ENCODE data around the gene FAM131A.

FAM131A gene

GRCh38 chr3:184337399-184337714 lies at the start of gene FAM131A:
Gene FAM131A, plus strand, starts transcription at chr3:184337600. Its CDS starts 31 bp downstream, at chr3:184337631.
- no peak for DNase-seq (ENCODE audit: low read depth)

GRCh38 chr3:184289426-184289938 lies 47.9 kb upstream of the FAM131A start:
- peak; percentile 46 for DNase-seq (ENCODE audit: low read depth)

DNA sequence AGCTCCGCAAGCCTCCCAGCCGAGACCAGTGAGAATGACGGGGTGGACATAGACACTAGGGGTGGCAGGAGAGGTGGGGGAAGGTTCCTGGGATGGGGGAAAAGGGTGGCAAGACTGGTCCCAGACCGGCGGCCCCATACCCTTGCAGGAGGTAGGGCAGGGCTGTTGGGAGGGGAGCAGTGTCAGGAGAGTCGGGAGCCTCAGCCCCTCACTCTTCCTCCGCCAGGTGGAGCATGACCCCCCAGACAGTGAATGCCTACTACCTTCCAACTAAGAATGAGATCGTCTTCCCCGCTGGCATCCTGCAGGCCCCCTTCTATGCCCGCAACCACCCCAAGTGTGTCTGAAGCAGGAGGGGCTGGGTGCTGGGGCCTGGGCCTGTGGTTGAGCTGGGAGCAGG lies 47.1 kb upstream of the FAM131A start:
- DNase-seq (ENCODE audit: low read depth): no peak

DNA sequence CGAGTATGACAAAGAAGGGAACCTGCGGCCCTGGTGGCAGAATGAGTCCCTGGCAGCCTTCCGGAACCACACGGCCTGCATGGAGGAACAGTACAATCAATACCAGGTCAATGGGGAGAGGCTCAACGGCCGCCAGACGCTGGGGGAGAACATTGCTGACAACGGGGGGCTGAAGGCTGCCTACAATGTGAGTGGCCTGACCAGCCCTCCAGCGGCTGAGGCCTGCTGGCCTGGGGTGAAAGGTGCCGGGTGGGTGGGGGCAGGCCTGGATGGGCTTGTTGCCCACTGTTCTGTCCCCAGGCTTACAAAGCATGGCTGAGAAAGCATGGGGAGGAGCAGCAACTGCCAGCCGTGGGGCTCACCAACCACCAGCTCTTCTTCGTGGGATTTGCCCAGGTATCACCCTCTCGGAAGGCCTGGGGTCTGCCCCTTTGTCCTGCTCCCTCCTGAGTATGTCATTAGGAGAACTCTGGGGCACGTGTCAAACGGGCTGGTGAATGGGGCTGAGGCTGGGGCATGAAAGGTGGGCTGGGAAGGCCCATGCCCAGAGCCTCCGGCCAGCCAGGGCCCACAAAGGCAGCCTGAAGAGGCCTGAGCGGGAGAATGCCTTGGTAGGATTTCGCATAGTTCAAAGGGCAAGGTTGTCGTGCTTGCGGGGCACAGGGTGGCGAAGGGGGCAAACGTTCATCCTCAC lies 46.2 kb upstream of the FAM131A start:
- no peak for DNase-seq (ENCODE audit: low read depth)

DNA sequence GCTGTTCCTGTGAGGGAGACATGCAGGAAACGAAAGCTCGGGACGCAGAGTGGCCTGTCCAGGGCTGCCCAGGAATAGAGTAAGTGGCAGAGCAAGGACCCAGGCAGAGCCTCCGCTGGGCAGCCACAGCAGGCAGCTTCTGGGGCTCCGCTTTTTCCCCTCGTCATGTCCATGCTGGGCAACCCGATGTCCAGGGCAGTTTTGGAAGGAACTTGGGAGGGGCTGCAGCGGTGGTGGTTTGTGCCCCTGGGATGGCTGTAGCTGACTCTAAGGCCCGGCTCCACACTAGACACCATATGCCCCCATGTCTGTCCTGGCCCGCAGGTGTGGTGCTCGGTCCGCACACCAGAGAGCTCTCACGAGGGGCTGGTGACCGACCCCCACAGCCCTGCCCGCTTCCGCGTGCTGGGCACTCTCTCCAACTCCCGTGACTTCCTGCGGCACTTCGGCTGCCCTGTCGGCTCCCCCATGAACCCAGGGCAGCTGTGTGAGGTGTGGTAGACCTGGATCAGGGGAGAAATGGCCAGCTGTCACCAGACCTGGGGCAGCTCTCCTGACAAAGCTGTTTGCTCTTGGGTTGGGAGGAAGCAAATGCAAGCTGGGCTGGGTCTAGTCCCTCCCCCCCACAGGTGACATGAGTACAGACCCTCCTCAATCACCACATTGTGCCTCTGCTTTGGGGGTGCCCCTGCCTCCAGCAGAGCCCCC lies 45.5 kb upstream of the FAM131A start:
- no peak for DNase-seq (ENCODE audit: low read depth)

GRCh38 chr3:184295771-184296170 lies 41.6 kb upstream of the FAM131A start:
- no peak for DNase-seq (ENCODE audit: low read depth)

- no peak for DNase-seq (ENCODE audit: low read depth)
Observed at GRCh38 chr3:184296616-184297015, 40.8 kb upstream of the FAM131A start.

GRCh38 chr3:184298759-184299487 lies 38.5 kb upstream of the FAM131A start, which contains the start of gene PSMD2:
Gene PSMD2, plus strand, starts transcription at chr3:184299241. Its CDS starts 26 bp downstream, at chr3:184299267.
- DNase-seq (ENCODE audit: low read depth): peak; percentile 98

DNA sequence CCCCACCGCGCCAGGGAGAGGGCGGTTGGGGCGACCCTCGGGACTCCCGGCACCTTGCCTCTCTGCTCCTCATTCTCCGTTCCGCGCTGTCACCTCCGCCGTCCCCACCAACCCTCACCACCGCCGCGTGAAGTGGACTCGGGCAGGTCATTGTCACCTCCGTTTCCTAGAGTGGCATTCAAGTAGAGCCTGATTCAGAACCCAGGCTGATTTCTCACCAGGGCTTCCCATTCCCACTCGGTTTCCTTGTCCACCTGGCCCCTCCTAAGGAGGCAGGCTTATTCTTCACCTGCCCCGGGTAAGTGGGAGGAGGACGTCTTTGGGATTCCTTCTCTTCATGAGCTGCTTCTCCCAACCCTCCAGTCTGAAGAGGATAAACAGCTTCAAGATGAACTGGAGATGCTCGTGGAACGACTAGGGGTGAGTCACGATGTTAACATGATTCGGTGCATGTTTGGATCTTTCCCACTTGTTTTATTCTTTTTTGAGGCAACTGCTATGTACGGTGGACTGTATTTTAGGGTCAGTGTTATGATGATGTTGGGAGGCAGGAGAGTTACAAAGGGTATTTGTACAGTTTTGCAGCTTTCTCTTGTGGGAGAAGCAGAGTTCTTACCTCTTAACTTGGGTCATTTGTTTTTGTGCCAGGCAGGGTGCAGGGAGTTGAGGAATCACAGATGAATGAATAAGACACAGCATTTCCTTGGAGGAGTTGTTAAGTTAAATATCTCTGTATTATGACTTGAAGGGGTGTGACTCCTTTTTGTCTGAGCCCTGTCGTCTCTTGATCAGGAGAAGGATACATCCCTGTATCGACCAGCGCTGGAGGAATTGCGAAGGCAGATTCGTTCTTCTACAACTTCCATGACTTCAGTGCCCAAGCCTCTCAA lies 37.7 kb upstream of the FAM131A start:
- DNase-seq (ENCODE audit: low read depth): no peak

- DNase-seq (ENCODE audit: low read depth): no peak
Observed at GRCh38 chr3:184300378-184300720, 37.1 kb upstream of the FAM131A start.

DNA sequence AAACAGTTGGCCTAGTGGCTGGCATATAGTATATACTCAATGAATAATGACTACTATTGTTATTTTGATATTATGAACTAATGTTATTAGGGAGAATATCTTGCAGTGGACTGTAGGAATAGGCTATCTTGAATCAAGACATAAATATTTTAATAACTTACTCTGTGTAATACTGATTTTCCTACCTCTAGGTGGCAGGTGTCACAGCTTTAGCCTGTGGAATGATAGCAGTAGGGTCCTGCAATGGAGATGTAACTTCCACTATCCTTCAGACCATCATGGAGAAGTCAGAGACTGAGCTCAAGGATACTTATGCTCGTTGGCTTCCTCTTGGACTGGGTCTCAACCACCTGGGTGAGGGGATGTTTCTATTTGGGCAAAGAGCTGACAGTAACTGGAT lies 31.8 kb upstream of the FAM131A start:
- no peak for DNase-seq (ENCODE audit: low read depth)

GRCh38 chr3:184306341-184306972 lies 30.9 kb upstream of the FAM131A start:
- DNase-seq (ENCODE audit: low read depth): no peak

DNA sequence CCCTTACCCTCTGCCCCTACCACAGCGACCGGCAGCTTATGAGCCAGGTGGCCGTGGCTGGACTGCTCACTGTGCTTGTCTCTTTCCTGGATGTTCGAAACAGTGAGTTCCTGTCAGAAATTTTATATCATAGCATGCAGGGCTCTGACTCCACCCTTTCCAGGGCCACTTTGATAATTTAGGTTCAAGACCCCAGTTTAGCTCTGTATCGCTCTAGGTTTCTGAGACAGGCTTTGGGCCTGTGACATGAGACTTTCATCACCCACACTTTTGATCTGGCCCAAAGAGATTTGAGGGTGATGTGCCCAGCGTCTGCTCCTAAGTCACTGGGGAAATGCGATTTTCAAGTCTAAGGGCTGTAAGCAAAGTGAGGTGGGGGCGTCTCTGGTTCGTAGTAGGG lies 29.5 kb upstream of the FAM131A start:
- DNase-seq (ENCODE audit: low read depth): no peak

DNA sequence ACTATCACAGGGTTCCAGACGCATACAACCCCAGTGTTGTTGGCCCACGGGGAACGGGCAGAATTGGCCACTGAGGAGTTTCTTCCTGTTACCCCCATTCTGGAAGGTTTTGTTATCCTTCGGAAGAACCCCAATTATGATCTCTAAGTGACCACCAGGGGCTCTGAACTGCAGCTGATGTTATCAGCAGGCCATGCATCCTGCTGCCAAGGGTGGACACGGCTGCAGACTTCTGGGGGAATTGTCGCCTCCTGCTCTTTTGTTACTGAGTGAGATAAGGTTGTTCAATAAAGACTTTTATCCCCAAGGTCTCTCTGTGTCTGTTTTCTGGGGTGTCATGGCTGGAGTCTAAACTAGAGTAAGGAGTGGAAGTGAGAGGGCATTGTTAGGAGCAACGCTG lies 28.7 kb upstream of the FAM131A start:
- DNase-seq (ENCODE audit: low read depth): no peak

GRCh38 chr3:184311633-184312032 lies 25.8 kb upstream of the FAM131A start:
- no peak for DNase-seq (ENCODE audit: low read depth)

- peak; percentile 79 for DNase-seq (ENCODE audit: low read depth)
Observed at GRCh38 chr3:184314363-184314699, 23.1 kb upstream of the FAM131A start, which contains the start of gene EIF4G1. Gene EIF4G1, plus strand, starts transcription at chr3:184314606. Its CDS starts 1,191 bp downstream, at chr3:184315797.

GRCh38 chr3:184314700-184315542 lies 22.5 kb upstream of the FAM131A start:
- peak; percentile 40 for DNase-seq (ENCODE audit: low read depth)

DNA sequence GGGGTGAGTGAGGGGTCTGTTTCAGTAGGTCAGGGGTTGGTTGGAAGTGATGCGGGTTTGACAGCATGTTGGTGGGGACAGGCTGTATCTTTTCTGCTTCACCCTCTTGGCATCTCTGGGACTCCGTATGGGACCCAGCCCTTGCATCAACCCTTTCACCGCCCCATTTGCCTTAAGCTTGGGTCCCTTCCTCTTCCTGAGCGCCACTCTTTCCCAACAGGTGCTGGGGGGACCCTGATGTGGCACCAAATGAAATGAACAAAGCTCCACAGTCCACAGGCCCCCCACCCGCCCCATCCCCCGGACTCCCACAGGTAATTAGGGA lies 21.9 kb upstream of the FAM131A start:
- no peak for DNase-seq (ENCODE audit: low read depth)

DNA sequence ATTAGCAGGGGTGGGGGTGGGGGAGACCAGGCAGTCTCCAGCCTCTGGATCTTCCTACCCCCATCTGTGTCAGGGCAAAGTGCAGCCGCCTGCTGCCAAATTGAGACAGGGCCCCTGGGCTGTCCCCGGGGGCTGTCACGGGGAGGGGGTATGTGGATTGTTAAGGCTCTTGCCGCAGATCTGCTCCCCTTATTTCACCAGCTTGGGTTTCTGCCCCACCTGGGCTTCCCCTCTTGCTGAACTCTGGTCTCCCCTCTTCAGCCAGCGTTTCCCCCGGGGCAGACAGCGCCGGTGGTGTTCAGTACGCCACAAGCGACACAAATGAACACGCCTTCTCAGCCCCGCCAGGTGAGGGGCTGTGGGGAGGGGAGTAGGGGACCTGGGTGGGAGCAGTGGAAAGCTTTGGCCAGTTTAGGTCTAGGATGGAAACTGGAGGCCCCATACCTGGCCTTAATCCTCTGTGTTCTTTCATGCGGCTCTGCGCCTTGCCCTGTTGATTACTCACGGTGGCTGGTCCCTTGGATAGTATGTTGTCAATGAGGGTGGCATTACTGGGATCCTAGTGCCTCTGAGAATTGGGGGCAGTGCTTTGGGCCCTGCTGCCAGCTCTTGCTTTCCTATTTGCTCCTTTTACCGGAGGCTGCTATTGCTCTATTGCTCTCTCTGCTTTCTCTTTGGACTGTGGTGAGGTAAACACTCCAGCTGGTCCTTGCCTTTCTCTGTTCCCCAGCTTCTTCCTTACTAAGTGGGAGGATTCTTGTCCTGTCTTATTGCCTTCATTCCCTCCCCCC lies 21.3 kb upstream of the FAM131A start:
- DNase-seq (ENCODE audit: low read depth): no peak

GRCh38 chr3:184316792-184317191 lies 20.6 kb upstream of the FAM131A start:
- DNase-seq (ENCODE audit: low read depth): no peak
